ENCODE data around the gene TNFRSF19. TPM values are rescaled to one million over a fixed set of nuclear protein-coding genes. Genes with fewer than 3 reads are reported as not detected.

The TNFRSF19 gene
- total and polyA plus RNA-seq, 2 of the 8 experiments (the other 6 are each of a cell fraction or from before 2014, with no cell fraction given), result 0.50 to 0.95 TPM

GRCh38 chr13:23572836-23573235, 2.6 kb downstream of the TNFRSF19 start:
- H2BK120ac ChIP-seq (replicated peaks; ENCODE audit: low read depth, low read length), result no peak overlapping the region
- CTCF ChIA-PET (ENCODE audit: partially characterized antibody), result interaction anchor here (0.6 to 0.7 kb wide), 2 partner anchors 279 to 307 kb away, joined by 3 read pairs; no protein-coding TSS in a partner anchor
- H3K9me3 ChIP-seq (ENCODE audit: insufficient read depth in 2 of 2, low read depth in 1 of 2, low read length in 1 of 2), result no peaks in the 10 kb centered on the region
- no peak overlapping the region for H2AFZ ChIP-seq (ENCODE audit: low read length)
- no peak overlapping the region for H3K56ac ChIP-seq (replicated peaks; ENCODE audit: insufficient read length, low read depth, low read length)
- H3K79me1 ChIP-seq (ENCODE audit: low read depth, low read length), result no peaks in the 10 kb centered on the region
- no peak overlapping the region for H2BK15ac ChIP-seq (ENCODE audit: low read length)
- no peak overlapping the region for H2BK5ac ChIP-seq (ENCODE audit: low read depth, low read length)
- no peak overlapping the region for H2BK20ac ChIP-seq (ENCODE audit: low read length)
- H4K5ac ChIP-seq (ENCODE audit: insufficient read length, low read depth, low read length), result no peak overlapping the region
- H3K4me1 ChIP-seq (replicated peaks in 1 of 4; ENCODE audit: control insufficient read depth in 3 of 4, insufficient read depth in 4 of 4, low read length in 3 of 4), result peaks cover 0 to 8% (median 2%) of the 10 kb centered on the region in 4 experiments; a peak in 5 of 7 replicates
- DNase-seq (ENCODE audit: low read depth in 1 of 2, low spot score in 2 of 2), result no peak
- TF ChIP-seq TEAD4 (IDR thresholded peaks at IDR 0.05; ENCODE audit: low read depth, low read length) (no peak), KDM1A (IDR thresholded peaks at IDR 0.05; ENCODE audit: borderline replicate concordance, low read length) (0 out of 2 replicates have a peak, but pooled peaks have one; percentile 31), CEBPB (IDR thresholded peaks at IDR 0.05; ENCODE audit: low read depth, low read length) (no peak), ASH2L (IDR thresholded peaks at IDR 0.05; ENCODE audit: low read length) (no peak), RFX5 (IDR thresholded peaks at IDR 0.05; ENCODE audit: borderline replicate concordance, low read depth, low read length) (no peak), TCF12 (IDR thresholded peaks at IDR 0.05; ENCODE audit: low read depth, low read length) (no peak)
- no peak overlapping the region for H2BK12ac ChIP-seq (ENCODE audit: low read depth, low read length)
- H3K36me3 ChIP-seq (ENCODE audit: control insufficient read depth in 2 of 4, insufficient read depth in 4 of 4, low read length in 3 of 4), result no peaks in the 10 kb centered on the region
- H3K23me2 ChIP-seq (ENCODE audit: low read depth, low read length), result no peaks in the 10 kb centered on the region
- FAIRE-seq, result no peak
- no peak overlapping the region for H2AK5ac ChIP-seq (ENCODE audit: low read depth, low read length)
- no peak overlapping the region for H3K23ac ChIP-seq (ENCODE audit: insufficient read length)
- H4K20me1 ChIP-seq (replicated peaks in 1 of 2; ENCODE audit: control insufficient read depth in 1 of 2, insufficient read depth in 2 of 2, low read length in 2 of 2), result no peaks in the 10 kb centered on the region
- no peaks in the 10 kb centered on the region for H3K79me2 ChIP-seq (ENCODE audit: control insufficient read depth in 1 of 2, insufficient read depth in 2 of 2, low read length in 2 of 2)
- no peak overlapping the region for H3K4me3 ChIP-seq (ENCODE audit: extremely low read depth in 1 of 4, insufficient read depth in 2 of 4, low read depth in 3 of 4, low read length in 4 of 4)
- H3K27me3 ChIP-seq (replicated peaks in 1 of 4; ENCODE audit: control insufficient read depth in 3 of 4, extremely low read depth in 1 of 4, insufficient read depth in 3 of 4, low read length in 3 of 4), result peaks cover 0 to 4% (median 4%) of the 10 kb centered on the region in 4 experiments; a peak in 5 of 7 replicates
- no peak overlapping the region for H4K91ac ChIP-seq (replicated peaks; ENCODE audit: insufficient read length, low read length)
- WGBS, 2 experiments (ENCODE audit: extremely low coverage in 1 of 2, insufficient coverage in 1 of 2, insufficient read length in 1 of 2, insufficient replicate concordance in 2 of 2, low coverage in 1 of 2, low lambda C conversion rate in 2 of 2, missing lambda C conversion rate in 1 of 2), result 85% methylated on average over 1 of the region's 1 CpG; no CpG with 5 or more reads in 1 of the 2 experiments
- H3K4ac ChIP-seq (replicated peaks; ENCODE audit: insufficient read length, low read depth, low read length), result no peak overlapping the region
- H4K8ac ChIP-seq (ENCODE audit: extremely low read depth, insufficient read depth, low read length), result no peak overlapping the region
- H3K18ac ChIP-seq (ENCODE audit: extremely low read depth, low read length), result no peak overlapping the region
- H3K27ac ChIP-seq (ENCODE audit: low read depth, low read length), result no peak overlapping the region
- no peak overlapping the region for H3K14ac ChIP-seq (ENCODE audit: insufficient read length)
- POLR2A ChIA-PET (ENCODE audit: partially characterized antibody), result no interaction called here
- H3K9ac ChIP-seq (replicated peaks in 1 of 4; ENCODE audit: extremely low read depth in 1 of 4, low read depth in 3 of 4, low read length in 3 of 4), result no peak overlapping the region
- no peak overlapping the region for H3K4me2 ChIP-seq (ENCODE audit: insufficient read depth in 1 of 2, low read depth in 2 of 2, low read length in 2 of 2)
